GM19023 (cell line): ENCODE data around the gene FGD4.
"Not testable (repeated sequence)": the region's sequence is repeated elsewhere in the genome, so short reads cannot be mapped to it uniquely, and the experiment has no call there.

Experiments used
- ATAC-seq: cut with Tn5 transposase; IDR thresholded peaks from one replicate; pipeline ENCODE4 v1.9.1; 2021; ENCODE audit warnings: mild to moderate bottlenecking, moderate library complexity; ENCODE audit not compliant: unreplicated experiment

FGD4 gene

GRCh38 chr12:32551058-32551457 is 151.7 kb downstream of the FGD4 start:
- ATAC-seq = no peak

- peak; percentile 95 for ATAC-seq
These were observed 159.5 kb downstream of the FGD4 start for GRCh38 chr12:32558903-32559302.

- ATAC-seq = peak; percentile 5
These were observed 160.1 kb downstream of the FGD4 start for GRCh38 chr12:32559434-32559833.

GRCh38 chr12:32560520-32560919 is 161.2 kb downstream of the FGD4 start:
- ATAC-seq = no peak

GRCh38 chr12:32561931-32562341 is 162.6 kb downstream of the FGD4 start:
- no peak for ATAC-seq

- not testable (repeated sequence) for ATAC-seq
These were observed 163.1 kb downstream of the FGD4 start for GRCh38 chr12:32562413-32562812.

GRCh38 chr12:32566663-32567295 is 167.4 kb downstream of the FGD4 start:
- ATAC-seq = no peak

GRCh38 chr12:32567296-32567674 is 167.9 kb downstream of the FGD4 start:
- ATAC-seq = no peak

GRCh38 chr12:32568228-32568627 is 168.9 kb downstream of the FGD4 start:
- ATAC-seq = no peak

- ATAC-seq = no peak
These were observed 169.9 kb downstream of the FGD4 start for GRCh38 chr12:32569259-32569658.

GRCh38 chr12:32574585-32574984 is 175.2 kb downstream of the FGD4 start:
- ATAC-seq = no peak

- ATAC-seq = no peak
These were observed 178.0 kb downstream of the FGD4 start for GRCh38 chr12:32577328-32577727.

- no peak for ATAC-seq
These were observed 184.2 kb downstream of the FGD4 start for GRCh38 chr12:32583534-32583933.

GRCh38 chr12:32585680-32586079 is 186.3 kb downstream of the FGD4 start:
- ATAC-seq = no peak

- ATAC-seq = no peak
These were observed 187.0 kb downstream of the FGD4 start for GRCh38 chr12:32586390-32586789.

- no peak for ATAC-seq
These were observed 188.5 kb downstream of the FGD4 start for GRCh38 chr12:32587581-32588495.

- no peak for ATAC-seq
These were observed 189.2 kb downstream of the FGD4 start for GRCh38 chr12:32588604-32589003.

- no peak for ATAC-seq
These were observed 190.0 kb downstream of the FGD4 start for GRCh38 chr12:32589165-32589865.

GRCh38 chr12:32595251-32595650 is 195.9 kb downstream of the FGD4 start:
- no peak for ATAC-seq

GRCh38 chr12:32596030-32596429 is 196.7 kb downstream of the FGD4 start:
- no peak for ATAC-seq

GRCh38 chr12:32598688-32599087 is 199.3 kb downstream of the FGD4 start:
- no peak for ATAC-seq

- ATAC-seq = no peak
These were observed 201.3 kb downstream of the FGD4 start for GRCh38 chr12:32600681-32601080.
